GM19455 (cell line): Measurements from ENCODE around the gene EPB41L3.

Experiments
- ATAC-seq: cut with Tn5 transposase; IDR thresholded peaks from one replicate; pipeline ENCODE4 v1.9.1; 2021; ENCODE audit not compliant: unreplicated experiment

Gene EPB41L3

GRCh38 chr18:5456577-5457461 is 87.0 kb downstream of the EPB41L3 start:
- no peak for ATAC-seq

GRCh38 chr18:5455674-5456073 is 88.1 kb downstream of the EPB41L3 start:
- no peak for ATAC-seq

- ATAC-seq = no peak
These were observed 90.8 kb downstream of the EPB41L3 start for GRCh38 chr18:5452943-5453443.

- ATAC-seq = no peak
These were observed 91.9 kb downstream of the EPB41L3 start for GRCh38 chr18:5451871-5452270.

- ATAC-seq = no peak
These were observed 92.6 kb downstream of the EPB41L3 start for GRCh38 chr18:5451150-5451549.

GRCh38 chr18:5449858-5450509 is 93.8 kb downstream of the EPB41L3 start:
- ATAC-seq = no peak

GRCh38 chr18:5447442-5447841 is 96.4 kb downstream of the EPB41L3 start:
- no peak for ATAC-seq

- no peak for ATAC-seq
These were observed 99.0 kb downstream of the EPB41L3 start for GRCh38 chr18:5444847-5445246.

GRCh38 chr18:5444269-5444668 is 99.5 kb downstream of the EPB41L3 start:
- ATAC-seq = no peak

- no peak for ATAC-seq
These were observed 103.7 kb downstream of the EPB41L3 start for GRCh38 chr18:5439986-5440696.

- ATAC-seq = no peak
These were observed 109.4 kb downstream of the EPB41L3 start for GRCh38 chr18:5434425-5434824.

- ATAC-seq = no peak
These were observed 111.8 kb downstream of the EPB41L3 start for GRCh38 chr18:5431836-5432575.

GRCh38 chr18:5430131-5430530 is 113.7 kb downstream of the EPB41L3 start:
- ATAC-seq = no peak

GRCh38 chr18:5429681-5430080 is 114.1 kb downstream of the EPB41L3 start:
- ATAC-seq = no peak

- ATAC-seq = no peak
These were observed 118.1 kb downstream of the EPB41L3 start for GRCh38 chr18:5425721-5426120.

- no peak for ATAC-seq
These were observed 118.7 kb downstream of the EPB41L3 start for GRCh38 chr18:5424903-5425664.

- ATAC-seq = no peak
These were observed 121.2 kb downstream of the EPB41L3 start for GRCh38 chr18:5422626-5423025.

- ATAC-seq = no peak
These were observed 121.8 kb downstream of the EPB41L3 start for GRCh38 chr18:5421981-5422380.

- no peak for ATAC-seq
These were observed 122.9 kb downstream of the EPB41L3 start for GRCh38 chr18:5420906-5421305.

GRCh38 chr18:5419601-5420000 is 124.2 kb downstream of the EPB41L3 start:
- ATAC-seq = no peak
